Left cardiac atrium (tissue), 4 donors: ENCODE measurements around the gene RNF103. TPM values are rescaled to one million over a fixed set of nuclear protein-coding genes. Genes with fewer than 3 reads are reported as not detected.
A peak's percentile ranks its signal among the peaks of the same experiment; 100 is the strongest.

ENCODE experiments used
- ATAC-seq, 2 donors: fragments of 200-7000 bp; cut with Tn5 transposase; one replicate each; pipeline ENCODE4 v1.9.1; 2020; ENCODE audit warnings: mild to moderate bottlenecking in 2 of 2, moderate library complexity in 2 of 2
- DNase-seq: peaks from one replicate; pipeline ENCODE4 v3.0.0-alpha.2; 2020
- intact Hi-C, 2 donors: fragments of 100-400 bp; cut with DNase I; formaldehyde crosslinking; loops; one replicate each; pipeline versions ENCODE4 v1.14.1 to v1.15.1; 2022 to 2023
- total RNA-seq, 2 donors: library from RNA; stranded (reverse); fragmentation: NEBNext Ultra II Directional; extraction: Animal tissue kit (Norgen Biotek cat#: 25700); gene quantifications; one replicate each; pipeline ENCODE4 v1.2.1, GENCODE V29; 2021
- donor health status: DM: no; HTN: yes; CAD: no.
- donor health status: DM: no; HTN: yes; CAD: no; lungs with severe emphysema.
- donor health status: DM: yes; HTN: yes; CAD: no.
- donor health status: Dilated cardiomyopathy.

The RNF103 gene
- total RNA-seq, 2 donors from 2014 or later: 32.2 to 43.9 TPM

DNA sequence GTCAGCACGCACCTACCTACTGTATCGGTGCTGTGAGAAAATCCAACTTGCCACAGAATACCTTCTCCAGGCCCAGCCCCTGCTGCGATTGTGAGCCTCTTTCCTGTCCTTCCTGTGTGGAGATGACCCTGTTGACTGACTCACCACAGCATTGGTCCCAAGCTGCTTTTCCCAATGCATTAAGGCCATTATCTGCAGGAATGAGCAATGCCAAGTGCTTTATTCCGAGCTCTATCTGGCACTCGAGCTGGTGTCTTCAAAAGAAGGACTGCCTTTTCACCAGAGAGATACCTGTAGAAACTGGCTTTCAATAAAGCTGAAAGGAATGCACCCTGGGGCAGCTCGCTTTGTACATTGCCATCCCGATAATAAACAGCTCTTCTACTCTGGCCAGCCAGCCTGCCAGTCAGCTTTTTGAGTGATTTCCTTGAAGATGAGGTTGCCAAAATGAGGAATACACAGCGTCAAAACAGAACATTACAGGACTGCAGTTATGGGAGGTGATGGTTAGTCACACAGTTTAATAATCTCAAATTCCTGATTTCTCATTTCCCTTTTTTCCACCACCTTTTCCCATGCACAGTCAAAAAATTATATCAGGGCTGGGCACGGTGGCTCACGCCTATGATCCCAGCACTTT is 8.3 kb upstream of the RNF103 start:
- intact Hi-C loops: no loop called here
- ATAC-seq (peak in 1 of 2 donors; percentile 49), DNase-seq (no peak)

GRCh38 chr2:86628091-86628522 is 4.4 kb upstream of the RNF103 start:
- DNase-seq (no peak), ATAC-seq (no peak)
- intact Hi-C loops: no loop called here

DNA sequence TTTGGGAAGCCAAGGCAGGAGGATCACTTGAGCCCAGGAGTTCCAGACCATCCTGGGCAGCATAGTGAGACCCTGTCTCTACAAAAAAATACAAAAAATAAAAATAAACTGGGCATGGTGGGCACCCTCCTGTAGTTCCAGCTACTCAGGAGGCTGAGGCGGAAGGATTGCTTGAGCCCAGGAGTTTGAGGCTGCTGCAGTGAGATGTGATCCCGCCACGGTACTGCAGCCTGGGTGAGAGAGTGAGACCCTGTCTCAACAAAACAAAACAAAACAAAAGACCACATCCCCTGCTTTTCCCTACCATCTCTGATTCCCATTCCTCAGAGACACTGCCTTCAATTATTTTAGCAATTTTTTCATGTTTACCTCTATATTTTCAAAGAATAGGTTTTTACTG is 3.9 kb upstream of the RNF103 start:
- intact Hi-C loops: no loop called here
- no peak for ATAC-seq

DNA sequence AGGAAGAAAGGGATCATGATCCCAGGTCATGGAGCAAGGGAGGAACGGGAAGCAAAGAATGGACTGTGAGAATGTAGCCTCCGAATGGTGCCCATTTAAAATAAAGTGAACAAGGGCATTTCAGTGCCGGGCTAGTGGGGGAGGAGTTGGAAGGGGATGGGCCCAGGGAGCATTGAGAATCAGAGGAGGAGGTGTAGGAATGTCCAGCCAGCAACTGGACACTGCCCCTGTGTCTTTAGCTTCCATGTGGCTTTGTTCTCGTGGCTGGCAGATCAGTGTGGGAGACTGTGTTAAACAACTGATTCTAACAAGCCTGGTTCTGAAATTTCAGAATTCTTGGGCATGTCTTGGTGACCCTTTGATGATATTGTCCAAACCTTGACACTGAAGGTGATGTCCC is 1.4 kb upstream of the RNF103 start:
- DNase-seq (no peak), ATAC-seq (no peak)
- intact Hi-C loops: no loop called here

More for the DNA sequence above, 3.9 kb upstream of the RNF103 start:
- no peak for DNase-seq

DNA sequence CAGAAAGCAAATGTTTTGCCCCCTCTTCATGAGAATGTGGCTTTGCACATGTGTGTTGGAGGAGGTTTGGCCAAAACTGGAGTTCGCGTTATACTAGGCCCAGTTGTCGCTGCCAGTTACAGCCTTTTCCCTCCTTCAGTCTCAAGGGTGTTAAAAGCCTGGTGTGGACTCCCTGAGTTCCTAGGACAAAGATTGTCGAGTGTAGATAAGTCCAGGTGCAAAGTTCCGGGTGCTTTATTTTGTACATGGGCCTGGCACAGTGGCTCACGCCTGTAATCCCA is 542 bp upstream of the RNF103 start:
- no peak for DNase-seq
- no peak for ATAC-seq
- intact Hi-C loops: loop anchor here in 1 of 2 donors (5.0 kb wide), 1 partner anchor 62 kb away; the partner anchor contains the start of gene CHMP3

GRCh38 chr2:86623043-86623493 is 597 bp downstream of the RNF103 start:
- intact Hi-C loops: loop anchor here in 1 of 2 donors (5.0 kb wide), 1 partner anchor 61 kb away; the partner anchor contains the start of gene CHMP3
- peak; percentile 65 for DNase-seq
- peak; percentile 76 to 77 for ATAC-seq

GRCh38 chr2:86622519-86623042 is 1.1 kb downstream of the RNF103 start:
- ATAC-seq (peak; percentile 5 to 30), DNase-seq (peak; percentile 40)
- intact Hi-C loops: loop anchor here in 1 of 2 donors (5.0 kb wide), 1 partner anchor 60 kb away; the partner anchor contains the start of gene CHMP3

GRCh38 chr2:86621280-86621943 is 2.3 kb downstream of the RNF103 start:
- no peak for DNase-seq
- ATAC-seq: no peak
- intact Hi-C loops: loop anchor here in 1 of 2 donors (5.0 kb wide), 1 partner anchor 59 kb away; the partner anchor contains the start of gene CHMP3

- ATAC-seq (no peak), DNase-seq (no peak)
- intact Hi-C loops: no loop called here
These were observed 5.9 kb downstream of the RNF103 start for GRCh38 chr2:86617738-86618137.

GRCh38 chr2:86617153-86617552 is 6.5 kb downstream of the RNF103 start:
- intact Hi-C loops: no loop called here
- DNase-seq: no peak
- no peak for ATAC-seq

- no peak for ATAC-seq
- intact Hi-C loops: no loop called here
- DNase-seq: no peak
These were observed 7.2 kb downstream of the RNF103 start for GRCh38 chr2:86616502-86616901.

DNA sequence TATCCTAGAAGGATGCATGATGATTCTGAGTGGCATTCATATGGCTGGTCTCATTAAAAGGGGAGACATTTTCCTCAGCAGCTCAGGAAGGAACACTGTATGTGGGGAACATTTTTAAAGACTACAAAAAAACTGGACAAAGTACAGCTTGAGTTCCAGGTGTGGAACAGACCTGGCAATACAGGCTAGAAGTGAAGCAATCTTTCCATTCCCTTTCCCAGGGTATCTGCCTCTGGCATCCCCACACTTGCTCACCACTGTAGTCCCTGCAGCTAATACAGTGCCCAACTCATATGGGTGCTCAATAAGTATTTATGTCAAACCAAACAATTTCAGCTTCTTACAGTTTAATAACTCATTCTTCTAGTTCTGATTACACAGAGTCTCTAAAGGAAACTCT is 8.1 kb downstream of the RNF103 start:
- DNase-seq: no peak
- ATAC-seq: no peak
- intact Hi-C loops: no loop called here

DNA sequence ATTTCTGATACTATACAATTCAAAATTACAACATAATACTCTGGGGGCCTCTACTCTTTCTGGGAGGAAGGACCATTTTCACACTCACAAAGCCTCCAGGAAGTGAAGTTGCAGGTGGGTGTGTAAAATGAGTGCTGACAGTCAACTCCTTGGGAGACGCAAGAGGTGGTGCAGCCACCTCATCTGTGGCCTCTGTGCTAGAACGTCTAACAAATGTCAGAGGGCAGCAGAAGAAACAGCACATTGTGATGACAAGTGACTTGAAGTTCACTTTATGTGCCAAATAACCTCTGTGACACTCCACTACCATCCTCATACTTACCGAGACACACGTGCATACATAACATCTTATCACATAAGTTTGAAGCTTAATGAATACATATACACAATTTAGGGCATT is 10.2 kb downstream of the RNF103 start:
- DNase-seq (no peak), ATAC-seq (no peak)
- intact Hi-C loops: no loop called here

- DNase-seq: no peak
- ATAC-seq: no peak
- intact Hi-C loops: no loop called here
These were observed 12.8 kb downstream of the RNF103 start for GRCh38 chr2:86610871-86611270.

DNA sequence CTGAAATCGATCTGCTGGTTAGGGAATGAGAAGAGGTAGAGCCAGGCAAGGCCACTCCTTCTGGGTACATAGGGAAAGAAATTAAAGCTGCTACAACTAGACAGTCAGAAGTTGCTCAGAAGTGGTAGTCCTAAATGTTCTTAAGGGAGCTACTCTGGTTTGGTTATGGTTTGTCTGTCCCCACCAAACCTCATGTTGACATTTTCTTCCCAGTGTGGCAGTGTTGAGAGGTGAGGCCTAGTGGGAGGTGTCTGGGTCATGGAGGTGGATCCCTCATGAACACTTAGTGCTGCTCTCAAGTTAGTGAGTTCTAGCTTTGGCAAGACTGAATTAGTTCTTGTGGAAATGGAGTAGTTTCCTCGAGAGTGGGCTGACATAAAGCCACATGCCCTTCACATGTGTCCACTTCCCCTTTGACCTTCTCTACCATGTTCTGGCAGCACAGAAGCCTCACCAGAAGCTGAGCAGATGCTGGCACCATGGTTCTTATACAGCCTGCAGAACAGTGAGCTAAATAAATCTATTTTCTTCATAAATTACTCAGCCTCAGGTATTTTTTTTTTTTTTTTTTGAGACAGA is 14.7 kb downstream of the RNF103 start:
- DNase-seq (no peak), ATAC-seq (no peak)
- intact Hi-C loops: no loop called here

DNA sequence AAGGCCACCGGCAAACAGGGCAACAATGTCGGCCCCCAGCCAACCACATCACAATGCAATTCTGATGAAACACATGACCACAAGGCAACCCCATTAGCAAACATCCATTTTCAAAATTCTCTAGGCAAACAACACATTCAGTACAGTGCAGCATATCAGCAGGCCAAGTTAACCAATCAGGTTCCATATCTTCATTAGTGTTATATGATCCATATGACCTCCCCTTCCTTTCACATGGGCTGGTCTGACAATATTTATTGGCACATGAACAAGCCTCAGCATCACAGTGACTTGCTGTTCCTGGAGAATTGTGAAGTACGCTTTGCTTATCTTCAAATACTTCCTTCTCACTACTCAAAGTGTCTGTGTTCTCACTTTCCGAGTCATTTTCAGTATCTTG is 19.8 kb downstream of the RNF103 start:
- ATAC-seq: no peak
- intact Hi-C loops: no loop called here

GRCh38 chr2:86598966-86599365 is 24.7 kb downstream of the RNF103 start:
- DNase-seq: no peak
- ATAC-seq: no peak
- intact Hi-C loops: no loop called here

More for the DNA sequence above, 19.8 kb downstream of the RNF103 start:
- no peak for DNase-seq

- intact Hi-C loops: no loop called here
- ATAC-seq (peak; percentile 67 to 72), DNase-seq (no peak)
These were observed 27.5 kb downstream of the RNF103 start for GRCh38 chr2:86596118-86596517.

GRCh38 chr2:86593266-86593665 is 30.4 kb downstream of the RNF103 start:
- no peak for DNase-seq
- intact Hi-C loops: no loop called here
- ATAC-seq: no peak

DNA sequence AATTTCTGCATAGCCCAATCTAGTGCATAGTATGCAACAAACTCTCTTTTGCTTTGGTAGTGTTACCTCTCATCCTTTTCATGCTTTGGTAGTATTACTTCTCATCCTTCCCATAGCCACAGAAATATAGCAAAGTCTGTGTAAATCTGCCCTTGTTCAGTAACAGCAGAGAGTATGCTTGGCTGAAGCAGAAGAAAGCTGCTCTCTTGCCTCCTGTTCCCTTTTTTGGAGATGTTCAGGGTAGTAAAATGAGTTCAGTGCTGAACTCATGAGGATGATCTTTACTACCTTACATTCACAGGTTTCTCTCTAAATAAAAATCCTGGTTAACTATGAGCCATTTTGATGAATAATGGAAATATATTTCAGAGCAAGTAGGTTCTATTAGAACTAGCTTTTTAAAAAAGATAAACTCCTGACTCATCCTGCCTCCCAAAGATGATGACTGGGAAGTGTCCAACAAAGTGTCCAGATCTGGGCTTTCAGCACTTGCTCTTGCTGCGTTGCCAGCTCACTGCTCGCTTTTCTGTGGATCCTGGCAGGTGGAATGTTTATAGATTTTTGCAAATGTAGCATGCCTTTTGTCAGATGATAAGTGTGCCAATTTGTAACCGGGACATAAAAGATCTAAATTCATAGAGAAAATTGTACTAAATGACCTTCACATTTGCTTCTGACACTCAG is 31.0 kb downstream of the RNF103 start:
- ATAC-seq (peak; percentile 77 to 92), DNase-seq (peak; percentile 34)

More for the DNA sequence above, 31.0 kb downstream of the RNF103 start:
- intact Hi-C loops: no loop called here
